Measurements from ENCODE around the gene POGLUT2.

GRCh38 chr13:102784483-102784882 is 14.3 kb downstream of the POGLUT2 start:
- TF ChIP-seq CTCF (IDR thresholded peaks at IDR 0.05): no peak
- TF ChIP-seq POLR2A (IDR thresholded peaks at IDR 0.05): no peak
